ENCODE results near the gene SH3PXD2B. TPM values are rescaled to one million over a fixed set of nuclear protein-coding genes. Genes with fewer than 3 reads are reported as not detected.

SH3PXD2B gene
- total RNA-seq, 1 experiment from 2014 or later, result 12.9 TPM

- BruUV-seq (replicated peaks), result no TSS peak
- intact Hi-C loops (cut with micrococcal nuclease; ENCODE audit: unreplicated experiment), result no loop called here
- no peaks in the 10 kb centered on the region for H3K27me3 ChIP-seq (replicated peaks; ENCODE audit: control insufficient read depth, insufficient read depth, low read length)
- Mint-ChIP-seq H3K4me3 (ENCODE audit: unreplicated experiment) (no peak overlapping the region), H3K9me3 (ENCODE audit: unreplicated experiment) (no peaks in the 10 kb centered on the region), H3K36me3 (ENCODE audit: insufficient read depth, unreplicated experiment) (peaks cover 22% of the 10 kb centered on the region), H3K4me1 (ENCODE audit: low read depth, unreplicated experiment) (peaks cover 24% of the 10 kb centered on the region), H3K27me3 (ENCODE audit: insufficient read depth, unreplicated experiment) (no peaks in the 10 kb centered on the region), H3K27ac (ENCODE audit: unreplicated experiment) (no peak overlapping the region)
- TF ChIP-seq CTCF (IDR thresholded peaks at IDR 0.05; ENCODE audit: insufficient read depth in 1 of 2, low read depth in 1 of 2, low read length in 1 of 2, severe bottlenecking in 1 of 2, unreplicated experiment in 1 of 2), result no peak
- POLR2A ChIA-PET, result no interaction called here
- CTCF ChIA-PET, result no interaction called here
- no peak overlapping the region for H3K4me3 ChIP-seq (ENCODE audit: low read depth, low read length)
- no peaks in the 10 kb centered on the region for H3K9me3 ChIP-seq
- no peaks in the 10 kb centered on the region for H3K4me1 ChIP-seq
- H3K36me3 ChIP-seq (ENCODE audit: control insufficient read depth, insufficient read depth, low read length), result no peaks in the 10 kb centered on the region; the same call in 1 of the 2 replicates
- no peak for DNase-seq
These were observed 176.0 kb downstream of the SH3PXD2B start for GRCh38 chr5:172278356-172278755.

GRCh38 chr5:172276214-172276613 is 178.1 kb downstream of the SH3PXD2B start:
- Mint-ChIP-seq H3K27ac (ENCODE audit: unreplicated experiment) (no peak overlapping the region), H3K4me3 (ENCODE audit: unreplicated experiment) (no peak overlapping the region), H3K9me3 (ENCODE audit: unreplicated experiment) (no peaks in the 10 kb centered on the region), H3K4me1 (ENCODE audit: low read depth, unreplicated experiment) (peaks cover 15% of the 10 kb centered on the region), H3K27me3 (ENCODE audit: insufficient read depth, unreplicated experiment) (no peaks in the 10 kb centered on the region), H3K36me3 (ENCODE audit: insufficient read depth, unreplicated experiment) (peaks cover 28% of the 10 kb centered on the region)
- no TSS peak for BruUV-seq (replicated peaks)
- no peak for TF ChIP-seq CTCF (IDR thresholded peaks at IDR 0.05; ENCODE audit: insufficient read depth in 1 of 2, low read depth in 1 of 2, low read length in 1 of 2, severe bottlenecking in 1 of 2, unreplicated experiment in 1 of 2)
- ChIA-PET CTCF (no interaction called here), POLR2A (no interaction called here)
- intact Hi-C loops (cut with micrococcal nuclease; ENCODE audit: unreplicated experiment), result no loop called here
- no peaks in the 10 kb centered on the region; the same call in 1 of the 2 replicates for H3K36me3 ChIP-seq (ENCODE audit: control insufficient read depth, insufficient read depth, low read length)
- DNase-seq, result no peak
- H3K9me3 ChIP-seq, result no peaks in the 10 kb centered on the region
- no peak overlapping the region for H3K4me3 ChIP-seq (ENCODE audit: low read depth, low read length)
- no peaks in the 10 kb centered on the region for H3K27me3 ChIP-seq (replicated peaks; ENCODE audit: control insufficient read depth, insufficient read depth, low read length)
- no peaks in the 10 kb centered on the region for H3K4me1 ChIP-seq

Other genes starting within 250 kb of the SH3PXD2B start
- gene UBTD2, start 170.8 kb downstream of the SH3PXD2B start, total RNA-seq (2022), result 32.4 and 33.2 TPM in 2 replicates
- 6.0 and 7.6 TPM in 2 replicates for gene NEURL1B, start 186.7 kb upstream of the SH3PXD2B start, total RNA-seq (2022)